SK-N-SH treated with all-trans-retinoic acid at 6 μM for 48 hours (cell line): Measurements from ENCODE around the gene SPSB2.

Experiments used
- ATAC-seq: fragments of 200-7000 bp; cut with Tn5 transposase; 3 replicates; pipeline ENCODE4 v1.9.1; 2020; ENCODE audit warnings: mild to moderate bottlenecking, moderate library complexity
- ARNTL ChIP-seq: fragments of 450-650 bp; formaldehyde crosslinking; IDR thresholded peaks from 2 replicates; pipeline ENCODE4 v1.5.0; 2020; ENCODE audit warnings: low read depth, mild to moderate bottlenecking, moderate library complexity, borderline replicate concordance
- BACH2 ChIP-seq: fragments of 250-450 bp; sonication (Bioruptor Pico); IDR thresholded peaks from 2 replicates; pipeline ENCODE4 v1.9.0; 2021; ENCODE audit warnings: mild to moderate bottlenecking, borderline replicate concordance
- CREB5 ChIP-seq: fragments of 250-450 bp; sonication (Bioruptor Pico); IDR thresholded peaks from 2 replicates; pipeline ENCODE4 v1.5.1; 2020; ENCODE audit warnings: low read depth, mild to moderate bottlenecking, moderate library complexity
- CSDC2 ChIP-seq: fragments of 250-450 bp; sonication (Bioruptor Pico); IDR thresholded peaks from 2 replicates; pipeline ENCODE4 v1.5.0; 2020; ENCODE audit warnings: mild to moderate bottlenecking, moderate library complexity
- ESRRG ChIP-seq: fragments of 250-450 bp; sonication (Bioruptor Pico); IDR thresholded peaks from 2 replicates; pipeline ENCODE4 v1.6.1; 2021; ENCODE audit warnings: mild to moderate bottlenecking
- GLIS3 ChIP-seq: fragments of 250-450 bp; sonication (Bioruptor Pico); IDR thresholded peaks from 2 replicates; pipeline ENCODE4 v1.5.0; 2020; ENCODE audit warnings: mild to moderate bottlenecking, moderate library complexity
- ISL1 ChIP-seq: fragments of 250-450 bp; sonication (Bioruptor Pico); IDR thresholded peaks from 2 replicates; pipeline ENCODE4 v2.1.2; 2022; ENCODE audit warnings: mild to moderate bottlenecking, moderate library complexity
- OSR1 ChIP-seq: fragments of 250-450 bp; sonication (Bioruptor Pico); IDR thresholded peaks from 2 replicates; pipeline ENCODE4 v1.8.0; 2022; ENCODE audit warnings: moderate library complexity, mild to moderate bottlenecking, inconsistent platforms
- PPARA ChIP-seq: fragments of 250-450 bp; sonication (Bioruptor Pico); IDR thresholded peaks from 2 replicates; pipeline ENCODE4 v1.5.0; 2020; ENCODE audit warnings: mild to moderate bottlenecking, borderline replicate concordance
- RARB ChIP-seq: fragments of 250-450 bp; sonication (Bioruptor Pico); IDR thresholded peaks from 2 replicates; pipeline ENCODE4 v1.8.0; 2021; ENCODE audit warnings: mild to moderate bottlenecking, moderate library complexity
- SNAI2 ChIP-seq: fragments of 250-450 bp; sonication (Bioruptor Pico); IDR thresholded peaks from 2 replicates; pipeline ENCODE4 v1.5.0; 2020; ENCODE audit warnings: mild to moderate bottlenecking, moderate library complexity
- TCF4 ChIP-seq: fragments of 250-450 bp; sonication (Bioruptor Pico); IDR thresholded peaks from 2 replicates; pipeline ENCODE4 v1.8.0; 2021; ENCODE audit warnings: mild to moderate bottlenecking, moderate library complexity, borderline replicate concordance
- TOX ChIP-seq: fragments of 250-450 bp; sonication (Bioruptor Pico); IDR thresholded peaks from 2 replicates; pipeline ENCODE4 v1.8.0; 2021; ENCODE audit warnings: mild to moderate bottlenecking, moderate library complexity, borderline replicate concordance
- ZC3H10 ChIP-seq: fragments of 250-450 bp; sonication (Bioruptor Pico); IDR thresholded peaks from 2 replicates; pipeline ENCODE4 v1.5.1; 2021; ENCODE audit warnings: mild to moderate bottlenecking, moderate library complexity
- ZFP3 ChIP-seq: fragments of 250-450 bp; sonication (Bioruptor Pico); IDR thresholded peaks from 2 replicates; pipeline ENCODE4 v1.5.0; 2020; ENCODE audit warnings: mild to moderate bottlenecking, moderate library complexity
- ZFP30 ChIP-seq: fragments of 450-650 bp; formaldehyde crosslinking; IDR thresholded peaks from 2 replicates; pipeline ENCODE4 v1.5.0; 2022; ENCODE audit warnings: mild to moderate bottlenecking, moderate library complexity
- ZNF565 ChIP-seq: fragments of 450-650 bp; formaldehyde crosslinking; conservative IDR thresholded peaks from 2 replicates; pipeline ENCODE4 v1.5.0; 2020; ENCODE audit warnings: low read depth, mild to moderate bottlenecking, moderate library complexity
- ZNF70 ChIP-seq: fragments of 450-650 bp; formaldehyde crosslinking; IDR thresholded peaks from 2 replicates; pipeline ENCODE4 v1.5.0; 2020; ENCODE audit warnings: mild to moderate bottlenecking, moderate library complexity
- ZNF8 ChIP-seq: fragments of 450-650 bp; formaldehyde crosslinking; IDR thresholded peaks from 2 replicates; pipeline ENCODE4 v1.5.0; 2020; ENCODE audit warnings: mild to moderate bottlenecking, moderate library complexity
- TF ChIP-seq, protein P1 (sequence below): fragments of 250-450 bp; sonication (Bioruptor Pico); IDR thresholded peaks from 2 replicates; pipeline ENCODE4 v1.5.0; 2020; ENCODE audit warnings: mild to moderate bottlenecking, moderate library complexity
- TF ChIP-seq, protein P2 (sequence below): fragments of 250-450 bp; sonication (Bioruptor Pico); IDR thresholded peaks from 2 replicates; pipeline ENCODE4 v1.8.0; 2021; ENCODE audit warnings: low read depth, mild to moderate bottlenecking, moderate library complexity, borderline replicate concordance
- TF ChIP-seq, protein P3 (sequence below): fragments of 250-450 bp; sonication (Bioruptor Pico); IDR thresholded peaks from 2 replicates; pipeline ENCODE4 v1.8.0; 2020; ENCODE audit warnings: mild to moderate bottlenecking, moderate library complexity, borderline replicate concordance

The SPSB2 gene

DNA sequence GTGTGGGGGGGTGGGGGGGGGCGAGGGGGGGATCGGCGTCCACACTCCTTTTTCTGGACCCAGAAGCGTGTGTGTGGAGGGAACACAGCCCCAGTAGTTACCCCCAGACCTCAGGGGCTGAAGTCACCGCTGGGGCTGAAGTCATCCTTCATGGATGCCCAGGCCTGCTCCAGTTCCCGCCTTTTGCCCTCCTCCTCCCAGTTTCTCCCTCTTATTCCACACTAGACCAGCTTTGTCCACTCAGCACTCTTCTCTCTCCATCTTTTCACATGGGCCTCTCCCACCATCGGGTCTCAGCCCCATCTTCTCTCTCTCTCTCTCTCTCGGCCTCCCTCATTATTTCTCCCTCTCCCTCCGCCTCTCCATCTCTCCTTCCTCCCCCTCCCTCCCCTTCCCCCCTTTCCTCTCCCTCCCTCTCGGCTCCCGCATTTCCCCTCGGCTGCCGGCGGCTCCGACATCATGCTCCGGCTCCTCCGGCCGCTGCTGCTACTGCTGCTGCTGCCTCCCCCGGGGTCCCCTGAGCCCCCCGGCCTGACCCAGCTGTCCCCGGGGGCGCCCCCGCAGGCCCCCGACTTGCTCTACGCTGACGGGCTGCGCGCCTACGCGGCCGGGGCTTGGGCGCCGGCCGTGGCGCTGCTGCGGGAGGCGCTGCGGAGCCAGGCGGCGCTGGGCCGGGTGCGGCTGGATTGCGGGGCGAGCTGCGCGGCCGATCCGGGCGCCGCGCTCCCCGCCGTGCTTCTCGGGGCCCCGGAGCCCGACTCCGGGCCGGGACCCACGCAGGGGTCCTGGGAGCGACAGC lies 44.9 kb downstream of the SPSB2 start, which contains the start of gene P3H3:
Gene P3H3, plus strand, starts transcription at position 426 of the 799 bp plus-strand sequence. Its CDS starts 34 bp downstream, at position 460.
- TF ChIP-seq ZFP3 (CRISPR knock-in tag), result no peak
- no peak for TF ChIP-seq TOX (CRISPR knock-in tag)
- no peak for TF ChIP-seq CREB5 (CRISPR knock-in tag)
- no peak for TF ChIP-seq ZNF8 (CRISPR knock-in tag)
- no peak for TF ChIP-seq ZNF565
- TF ChIP-seq ESRRG (CRISPR knock-in tag), result no peak
- TF ChIP-seq BACH2, result no peak
- TF ChIP-seq, protein P1, sequence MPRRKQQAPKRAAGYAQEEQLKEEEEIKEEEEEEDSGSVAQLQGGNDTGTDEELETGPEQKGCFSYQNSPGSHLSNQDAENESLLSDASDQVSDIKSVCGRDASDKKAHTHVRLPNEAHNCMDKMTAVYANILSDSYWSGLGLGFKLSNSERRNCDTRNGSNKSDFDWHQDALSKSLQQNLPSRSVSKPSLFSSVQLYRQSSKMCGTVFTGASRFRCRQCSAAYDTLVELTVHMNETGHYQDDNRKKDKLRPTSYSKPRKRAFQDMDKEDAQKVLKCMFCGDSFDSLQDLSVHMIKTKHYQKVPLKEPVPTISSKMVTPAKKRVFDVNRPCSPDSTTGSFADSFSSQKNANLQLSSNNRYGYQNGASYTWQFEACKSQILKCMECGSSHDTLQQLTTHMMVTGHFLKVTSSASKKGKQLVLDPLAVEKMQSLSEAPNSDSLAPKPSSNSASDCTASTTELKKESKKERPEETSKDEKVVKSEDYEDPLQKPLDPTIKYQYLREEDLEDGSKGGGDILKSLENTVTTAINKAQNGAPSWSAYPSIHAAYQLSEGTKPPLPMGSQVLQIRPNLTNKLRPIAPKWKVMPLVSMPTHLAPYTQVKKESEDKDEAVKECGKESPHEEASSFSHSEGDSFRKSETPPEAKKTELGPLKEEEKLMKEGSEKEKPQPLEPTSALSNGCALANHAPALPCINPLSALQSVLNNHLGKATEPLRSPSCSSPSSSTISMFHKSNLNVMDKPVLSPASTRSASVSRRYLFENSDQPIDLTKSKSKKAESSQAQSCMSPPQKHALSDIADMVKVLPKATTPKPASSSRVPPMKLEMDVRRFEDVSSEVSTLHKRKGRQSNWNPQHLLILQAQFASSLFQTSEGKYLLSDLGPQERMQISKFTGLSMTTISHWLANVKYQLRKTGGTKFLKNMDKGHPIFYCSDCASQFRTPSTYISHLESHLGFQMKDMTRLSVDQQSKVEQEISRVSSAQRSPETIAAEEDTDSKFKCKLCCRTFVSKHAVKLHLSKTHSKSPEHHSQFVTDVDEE (CRISPR knock-in tag), result no peak
- TF ChIP-seq ISL1 (CRISPR knock-in tag), result no peak
- TF ChIP-seq CSDC2, result no peak
- TF ChIP-seq, protein P2, sequence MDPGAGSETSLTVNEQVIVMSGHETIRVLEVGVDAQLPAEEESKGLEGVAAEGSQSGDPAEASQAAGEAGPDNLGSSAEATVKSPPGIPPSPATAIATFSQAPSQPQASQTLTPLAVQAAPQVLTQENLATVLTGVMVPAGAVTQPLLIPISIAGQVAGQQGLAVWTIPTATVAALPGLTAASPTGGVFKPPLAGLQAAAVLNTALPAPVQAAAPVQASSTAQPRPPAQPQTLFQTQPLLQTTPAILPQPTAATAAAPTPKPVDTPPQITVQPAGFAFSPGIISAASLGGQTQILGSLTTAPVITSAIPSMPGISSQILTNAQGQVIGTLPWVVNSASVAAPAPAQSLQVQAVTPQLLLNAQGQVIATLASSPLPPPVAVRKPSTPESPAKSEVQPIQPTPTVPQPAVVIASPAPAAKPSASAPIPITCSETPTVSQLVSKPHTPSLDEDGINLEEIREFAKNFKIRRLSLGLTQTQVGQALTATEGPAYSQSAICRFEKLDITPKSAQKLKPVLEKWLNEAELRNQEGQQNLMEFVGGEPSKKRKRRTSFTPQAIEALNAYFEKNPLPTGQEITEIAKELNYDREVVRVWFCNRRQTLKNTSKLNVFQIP, result no peak
- TF ChIP-seq OSR1, result no peak
- no peak for TF ChIP-seq ARNTL (CRISPR knock-in tag)
- TF ChIP-seq ZFP30 (CRISPR knock-in tag), result no peak
- no peak for TF ChIP-seq ZC3H10 (CRISPR knock-in tag)
- TF ChIP-seq, protein P3, sequence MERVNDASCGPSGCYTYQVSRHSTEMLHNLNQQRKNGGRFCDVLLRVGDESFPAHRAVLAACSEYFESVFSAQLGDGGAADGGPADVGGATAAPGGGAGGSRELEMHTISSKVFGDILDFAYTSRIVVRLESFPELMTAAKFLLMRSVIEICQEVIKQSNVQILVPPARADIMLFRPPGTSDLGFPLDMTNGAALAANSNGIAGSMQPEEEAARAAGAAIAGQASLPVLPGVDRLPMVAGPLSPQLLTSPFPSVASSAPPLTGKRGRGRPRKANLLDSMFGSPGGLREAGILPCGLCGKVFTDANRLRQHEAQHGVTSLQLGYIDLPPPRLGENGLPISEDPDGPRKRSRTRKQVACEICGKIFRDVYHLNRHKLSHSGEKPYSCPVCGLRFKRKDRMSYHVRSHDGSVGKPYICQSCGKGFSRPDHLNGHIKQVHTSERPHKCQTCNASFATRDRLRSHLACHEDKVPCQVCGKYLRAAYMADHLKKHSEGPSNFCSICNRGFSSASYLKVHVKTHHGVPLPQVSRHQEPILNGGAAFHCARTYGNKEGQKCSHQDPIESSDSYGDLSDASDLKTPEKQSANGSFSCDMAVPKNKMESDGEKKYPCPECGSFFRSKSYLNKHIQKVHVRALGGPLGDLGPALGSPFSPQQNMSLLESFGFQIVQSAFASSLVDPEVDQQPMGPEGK (CRISPR knock-in tag), result no peak
- no peak for TF ChIP-seq PPARA
- no peak for TF ChIP-seq SNAI2
- TF ChIP-seq RARB (CRISPR knock-in tag), result no peak
- peak; percentile 32 for ATAC-seq

- peak; percentile 68 for ATAC-seq
- TF ChIP-seq ZNF565 (no peak), TOX (CRISPR knock-in tag) (no peak), ZNF8 (CRISPR knock-in tag) (no peak), ZNF70 (no peak), TCF4 (CRISPR knock-in tag) (no peak), GLIS3 (no peak), BACH2 (no peak), ZFP3 (CRISPR knock-in tag) (no peak), ZC3H10 (CRISPR knock-in tag) (no peak), RARB (CRISPR knock-in tag) (no peak)
- TF ChIP-seq, protein P2, result no peak
Measured at GRCh38 chr12:6827437-6827911, 45.6 kb downstream of the SPSB2 start.
